Esophagus mucosa (tissue), 1 donor: ENCODE results near the gene TNRC18. TPM values are rescaled to one million over a fixed set of nuclear protein-coding genes. Genes with fewer than 3 reads are reported as not detected.
"Not testable (repeated sequence)": the region's sequence is repeated elsewhere in the genome, so short reads cannot be mapped to it uniquely, and the experiment has no call there.

Experiments used
- ATAC-seq: fragments of 200-7000 bp; cut with Tn5 transposase; one replicate; pipeline ENCODE4 v1.9.1; 2020
- total RNA-seq: library from RNA; stranded (reverse); gene quantifications from one replicate; pipeline ENCODE4 v1.2.4, GENCODE V29; 2023
- donor health status: DM: yes; HTN: yes; CAD: no.

Gene TNRC18
- total RNA-seq, 1 donor from 2014 or later: 26.2 TPM

DNA sequence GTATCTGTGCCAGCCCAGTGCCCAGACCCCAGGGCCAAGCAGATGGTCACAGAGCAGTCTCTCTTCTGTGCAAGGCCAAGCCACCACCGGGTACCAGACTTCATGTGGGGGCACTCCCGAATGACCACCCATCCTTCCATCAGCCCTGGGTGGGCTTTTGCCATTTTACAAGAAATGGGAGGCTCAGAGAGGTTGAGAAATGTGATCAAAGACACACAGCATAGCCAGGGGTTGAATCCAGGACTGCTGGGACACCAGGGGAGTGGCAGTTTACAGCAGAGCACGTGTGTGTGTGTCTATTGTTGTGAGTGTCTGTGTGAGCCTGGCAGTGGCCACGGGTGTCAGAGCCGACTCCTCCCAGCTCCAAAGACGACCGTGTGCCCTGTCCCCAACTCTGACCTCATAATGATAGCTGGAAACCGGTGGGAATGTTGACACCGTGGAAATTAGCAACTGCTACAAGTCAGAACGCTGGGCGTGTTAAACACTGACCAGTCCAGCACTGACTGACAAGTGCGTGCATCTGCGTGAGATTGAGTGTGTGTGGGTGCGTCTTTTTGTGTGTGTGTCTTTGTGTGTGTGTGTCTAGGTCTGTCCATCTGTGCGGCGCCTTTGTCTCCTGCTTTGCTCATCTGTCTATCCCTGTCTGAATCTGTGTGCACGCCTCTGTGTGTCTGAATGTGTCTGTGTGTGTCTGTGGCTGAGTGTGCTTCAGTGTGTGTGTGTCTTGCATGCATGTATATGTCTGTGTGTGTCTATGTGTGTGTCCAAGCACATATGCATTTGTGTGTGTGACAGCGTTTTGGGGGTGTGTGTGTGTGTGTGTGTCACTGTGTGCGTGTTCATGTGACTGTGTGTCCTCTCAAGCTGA lies 158.1 kb downstream of the TNRC18 start:
- no peak for ATAC-seq

DNA sequence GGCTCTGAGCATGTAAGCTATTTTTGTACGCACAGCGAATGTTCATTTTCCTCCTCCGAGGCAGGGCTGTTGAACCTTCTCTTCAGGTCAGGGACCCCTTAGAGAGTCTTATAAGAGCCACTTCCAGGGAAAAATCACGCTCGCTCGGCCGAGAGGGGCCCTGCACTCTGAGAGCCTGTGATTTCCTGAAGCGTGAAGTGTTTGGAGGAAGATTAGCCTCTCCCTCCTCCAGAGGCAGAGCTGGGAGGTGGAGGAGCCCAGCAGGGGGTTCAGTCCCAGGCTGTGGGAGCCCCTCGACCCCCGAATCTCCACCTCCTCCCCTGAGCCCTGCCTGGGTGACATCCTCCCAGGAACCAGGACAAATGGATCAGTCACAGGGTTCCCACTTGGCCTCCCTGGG lies 160.6 kb downstream of the TNRC18 start:
- ATAC-seq: not testable (repeated sequence)

DNA sequence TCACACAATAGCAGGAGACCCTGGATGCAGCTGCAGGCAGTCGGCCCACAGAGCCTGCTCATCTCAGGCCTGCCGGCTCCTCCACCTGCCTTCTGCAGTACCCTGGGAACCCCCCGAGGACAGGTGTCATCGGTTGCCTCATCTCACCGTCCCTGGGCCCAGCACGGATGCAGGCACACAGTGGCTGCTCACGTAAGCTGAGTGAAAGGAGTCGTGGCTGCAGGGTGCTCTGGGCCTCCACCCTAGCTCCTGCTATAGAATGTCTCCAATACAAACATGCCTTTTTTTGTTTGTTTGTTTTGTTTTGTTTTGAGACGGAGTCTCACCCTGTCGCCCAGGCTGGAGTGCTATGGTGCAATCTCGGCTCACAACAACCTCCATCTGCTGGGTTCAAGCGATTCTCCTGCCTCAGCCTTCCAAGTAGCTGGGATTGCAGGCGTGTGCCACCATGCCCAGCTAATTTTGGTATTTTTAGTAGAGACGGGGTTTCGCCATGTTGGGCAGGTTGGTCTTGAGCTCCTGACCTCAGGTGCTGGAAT lies 163.0 kb downstream of the TNRC18 start:
- ATAC-seq: not testable (repeated sequence)

Other genes starting within 250 kb of the TNRC18 start
- 30.6 TPM for gene WIPI2, start 233.6 kb downstream of the TNRC18 start, total RNA-seq
- 0.48 TPM for gene SLC29A4, start 140.9 kb downstream of the TNRC18 start, total RNA-seq
- 9.4 TPM for gene FBXL18, start 90.0 kb upstream of the TNRC18 start, total RNA-seq
- gene ACTB, start 106.8 kb upstream of the TNRC18 start, total RNA-seq: 3,468 TPM
- 166 TPM for gene FSCN1, start 169.0 kb upstream of the TNRC18 start, total RNA-seq